ENCODE results near the gene PELI2.

PELI2 gene

GRCh38 chr14:56170877-56171422, 52.7 kb downstream of the PELI2 start:
- DNase-seq (ENCODE audit: low read depth in 1 of 2, low spot score in 1 of 2) = no peak

GRCh38 chr14:56172074-56172473, 53.9 kb downstream of the PELI2 start:
- no peak for DNase-seq (ENCODE audit: low read depth in 1 of 2, low spot score in 1 of 2)

- DNase-seq (ENCODE audit: low read depth in 1 of 2, low spot score in 1 of 2) = no peak
These were observed 54.4 kb downstream of the PELI2 start for GRCh38 chr14:56172571-56172971.

- DNase-seq (ENCODE audit: low read depth in 1 of 2, low spot score in 1 of 2) = no peak
These were observed 55.2 kb downstream of the PELI2 start for GRCh38 chr14:56173365-56173922.

GRCh38 chr14:56175773-56176172, 57.6 kb downstream of the PELI2 start:
- DNase-seq (ENCODE audit: low read depth in 1 of 2, low spot score in 1 of 2) = no peak

GRCh38 chr14:56176530-56176929, 58.3 kb downstream of the PELI2 start:
- DNase-seq (ENCODE audit: low read depth in 1 of 2, low spot score in 1 of 2) = no peak

- DNase-seq (ENCODE audit: low read depth in 1 of 2, low spot score in 1 of 2) = no peak
These were observed 58.8 kb downstream of the PELI2 start for GRCh38 chr14:56177036-56177435.

- DNase-seq (ENCODE audit: low read depth in 1 of 2, low spot score in 1 of 2) = no peak
These were observed 62.7 kb downstream of the PELI2 start for GRCh38 chr14:56180754-56181542.

- no peak for DNase-seq (ENCODE audit: low read depth in 1 of 2, low spot score in 1 of 2)
These were observed 63.5 kb downstream of the PELI2 start for GRCh38 chr14:56181681-56182085.

- DNase-seq (ENCODE audit: low read depth in 1 of 2, low spot score in 1 of 2) = no peak
These were observed 64.2 kb downstream of the PELI2 start for GRCh38 chr14:56182410-56182809.

GRCh38 chr14:56183631-56184157, 65.5 kb downstream of the PELI2 start:
- DNase-seq (ENCODE audit: low read depth in 1 of 2, low spot score in 1 of 2) = no peak

GRCh38 chr14:56185992-56186391, 67.8 kb downstream of the PELI2 start:
- DNase-seq (ENCODE audit: low read depth in 1 of 2, low spot score in 1 of 2) = no peak

- DNase-seq (ENCODE audit: low read depth in 1 of 2, low spot score in 1 of 2) = no peak
These were observed 69.5 kb downstream of the PELI2 start for GRCh38 chr14:56187736-56188135.

- no peak for DNase-seq (ENCODE audit: low read depth in 1 of 2, low spot score in 1 of 2)
These were observed 71.1 kb downstream of the PELI2 start for GRCh38 chr14:56189307-56189706.

GRCh38 chr14:56193347-56193746, 75.1 kb downstream of the PELI2 start:
- DNase-seq (ENCODE audit: low read depth in 1 of 2, low spot score in 1 of 2) = no peak

- DNase-seq (ENCODE audit: low read depth in 1 of 2, low spot score in 1 of 2) = no peak
These were observed 75.8 kb downstream of the PELI2 start for GRCh38 chr14:56194042-56194441.

- DNase-seq (ENCODE audit: low read depth in 1 of 2, low spot score in 1 of 2) = no peak
These were observed 77.0 kb downstream of the PELI2 start for GRCh38 chr14:56195223-56195622.

GRCh38 chr14:56195704-56196103, 77.5 kb downstream of the PELI2 start:
- no peak for DNase-seq (ENCODE audit: low read depth in 1 of 2, low spot score in 1 of 2)

- no peak for DNase-seq (ENCODE audit: low read depth in 1 of 2, low spot score in 1 of 2)
These were observed 78.1 kb downstream of the PELI2 start for GRCh38 chr14:56196274-56196673.

- no peak for DNase-seq (ENCODE audit: low read depth in 1 of 2, low spot score in 1 of 2)
These were observed 78.9 kb downstream of the PELI2 start for GRCh38 chr14:56197150-56197549.

GRCh38 chr14:56198438-56198837, 80.2 kb downstream of the PELI2 start:
- no peak for DNase-seq (ENCODE audit: low read depth in 1 of 2, low spot score in 1 of 2)
